ENCODE measurements around the gene CGREF1.
"Not testable (repeated sequence)": the region's sequence is repeated elsewhere in the genome, so short reads cannot be mapped to it uniquely, and the experiment has no call there.

Gene CGREF1

GRCh38 chr2:27136751-27137150, 17.8 kb upstream of the CGREF1 start:
- DNase-seq, result no peak

GRCh38 chr2:27135478-27135955, 16.6 kb upstream of the CGREF1 start:
- no peak for DNase-seq

GRCh38 chr2:27134781-27135477, 16.0 kb upstream of the CGREF1 start:
- no peak for DNase-seq

- peak; percentile 98 for DNase-seq
These were observed 15.2 kb upstream of the CGREF1 start, which contains the start of gene PREB for GRCh38 chr2:27133905-27134780. TSS of gene PREB (minus strand) at chr2:27134636. CDS start at chr2:27134421, 215 bp downstream.

- no peak for DNase-seq
These were observed 14.4 kb upstream of the CGREF1 start for GRCh38 chr2:27133195-27133875.

- DNase-seq, result no peak
These were observed 12.5 kb upstream of the CGREF1 start for GRCh38 chr2:27131429-27131828.

- no peak for DNase-seq
These were observed 11.5 kb upstream of the CGREF1 start for GRCh38 chr2:27130396-27130795.

- no peak for DNase-seq
These were observed 10.0 kb upstream of the CGREF1 start for GRCh38 chr2:27128668-27129571.

- DNase-seq, result no peak
These were observed 9.1 kb upstream of the CGREF1 start for GRCh38 chr2:27127883-27128667.

GRCh38 chr2:27126252-27126710, 7.4 kb upstream of the CGREF1 start:
- DNase-seq, result no peak

GRCh38 chr2:27125104-27125503, 6.2 kb upstream of the CGREF1 start:
- DNase-seq, result no peak

- peak; percentile 79 for DNase-seq
These were observed 4.6 kb upstream of the CGREF1 start, which contains the start of gene ABHD1 for GRCh38 chr2:27123302-27124150. TSS of gene ABHD1 (plus strand) at chr2:27123815. CDS start at chr2:27123949, 134 bp downstream.

- no peak for DNase-seq
These were observed 3.9 kb upstream of the CGREF1 start for GRCh38 chr2:27122791-27123190.

- DNase-seq, result no peak
These were observed 3.0 kb upstream of the CGREF1 start for GRCh38 chr2:27121906-27122305.

GRCh38 chr2:27119330-27119670, 372 bp upstream of the CGREF1 start:
- not testable (repeated sequence) for DNase-seq

GRCh38 chr2:27117995-27118524, 868 bp downstream of the CGREF1 start:
- DNase-seq, result no peak

- DNase-seq, result no peak
These were observed 3.4 kb downstream of the CGREF1 start for GRCh38 chr2:27115519-27115918.

- DNase-seq, result not testable (repeated sequence)
These were observed 7.4 kb downstream of the CGREF1 start for GRCh38 chr2:27111392-27112078.
